ENCODE data around the gene PDPN. TPM values are rescaled to one million over a fixed set of nuclear protein-coding genes. Genes with fewer than 3 reads are reported as not detected.

The PDPN gene
- total and polyA plus RNA-seq, 2 of the 8 experiments (the other 6 are each of a cell fraction or from before 2014, with no cell fraction given): 44.7 to 169 TPM

DNA sequence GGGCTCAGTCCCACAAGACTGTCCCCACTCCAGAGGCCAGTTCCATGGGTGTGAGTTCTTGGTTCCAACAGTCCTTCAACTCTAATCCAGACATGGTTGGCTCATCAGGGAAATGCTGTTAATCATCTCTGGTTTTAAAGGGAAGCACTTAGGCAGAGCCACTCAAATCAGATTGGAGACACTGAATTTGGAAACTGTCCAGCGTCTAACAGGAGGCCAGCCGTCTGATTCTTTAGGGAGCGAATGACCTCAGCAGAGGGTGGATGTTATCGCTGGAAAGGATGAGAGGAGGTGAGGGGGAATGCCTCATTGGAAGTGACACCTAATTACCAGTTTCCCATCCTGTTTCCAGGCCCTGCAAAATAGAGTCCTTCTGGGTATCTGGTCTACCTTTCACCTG lies 47.1 kb upstream of the PDPN start:
- no peaks in the 10 kb centered on the region for H3K9me3 ChIP-seq (ENCODE audit: insufficient read depth in 2 of 2, low read depth in 1 of 2, low read length in 1 of 2)
- no peaks in the 10 kb centered on the region for H3K23me2 ChIP-seq (ENCODE audit: low read depth, low read length)
- 92% methylated on average over 4 of the region's 4 CpGs; no CpG with 5 or more reads in 1 of the 2 experiments for WGBS, 2 experiments (ENCODE audit: extremely low coverage in 1 of 2, insufficient coverage in 1 of 2, insufficient read length in 1 of 2, insufficient replicate concordance in 2 of 2, low coverage in 1 of 2, low lambda C conversion rate in 2 of 2, missing lambda C conversion rate in 1 of 2)
- TF ChIP-seq, protein P1, sequence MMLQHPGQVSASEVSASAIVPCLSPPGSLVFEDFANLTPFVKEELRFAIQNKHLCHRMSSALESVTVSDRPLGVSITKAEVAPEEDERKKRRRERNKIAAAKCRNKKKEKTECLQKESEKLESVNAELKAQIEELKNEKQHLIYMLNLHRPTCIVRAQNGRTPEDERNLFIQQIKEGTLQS (IDR thresholded peaks at IDR 0.05; ENCODE audit: insufficient read depth, low read depth, low read length): no peak
- TF ChIP-seq YY1 (IDR thresholded peaks at IDR 0.05; ENCODE audit: low read depth, low read length): no peak
- no peak for TF ChIP-seq POLR2AphosphoS5 (IDR thresholded peaks at IDR 0.05; ENCODE audit: low read depth, low read length)
- no peak for TF ChIP-seq EZH2 (IDR thresholded peaks at IDR 0.05; ENCODE audit: low read depth, low read length, severe bottlenecking)
- TF ChIP-seq CHD2 (IDR thresholded peaks at IDR 0.05; ENCODE audit: low read length): no peak
- no peak for TF ChIP-seq GABPA (IDR thresholded peaks at IDR 0.05; ENCODE audit: borderline replicate concordance, insufficient read depth, low read length)
- TF ChIP-seq MAFK (IDR thresholded peaks at IDR 0.05; ENCODE audit: low read depth, low read length): no peak
- TF ChIP-seq CBX5 (IDR thresholded peaks at IDR 0.05; ENCODE audit: low read depth, low read length): no peak
- TF ChIP-seq EP300 (IDR thresholded peaks at IDR 0.05; ENCODE audit: borderline replicate concordance in 1 of 2, low read depth in 2 of 2, low read length in 2 of 2): no peak
- TF ChIP-seq SP2 (IDR thresholded peaks at IDR 0.05; ENCODE audit: low read length): no peak
- TF ChIP-seq TCF12 (IDR thresholded peaks at IDR 0.05; ENCODE audit: low read depth, low read length): no peak
- TF ChIP-seq SIRT6 (IDR thresholded peaks at IDR 0.05; ENCODE audit: low read length): no peak
- no peak for TF ChIP-seq FOSL1 (IDR thresholded peaks at IDR 0.05; ENCODE audit: insufficient read depth, low read depth, low read length)

More for the DNA sequence above, 47.1 kb upstream of the PDPN start:
- no peaks in the 10 kb centered on the region for H3K27me3 ChIP-seq (replicated peaks in 1 of 4; ENCODE audit: control insufficient read depth in 3 of 4, extremely low read depth in 1 of 4, insufficient read depth in 3 of 4, low read length in 3 of 4)
- no peak overlapping the region for H2AFZ ChIP-seq (ENCODE audit: low read length)
- no peaks in the 10 kb centered on the region for H3K4me1 ChIP-seq (replicated peaks in 1 of 4; ENCODE audit: control insufficient read depth in 3 of 4, insufficient read depth in 4 of 4, low read length in 3 of 4)
- no peaks in the 10 kb centered on the region for H4K20me1 ChIP-seq (replicated peaks in 1 of 2; ENCODE audit: control insufficient read depth in 1 of 2, insufficient read depth in 2 of 2, low read length in 2 of 2)
- H3K23ac ChIP-seq (ENCODE audit: insufficient read length): no peak overlapping the region
- no peaks in the 10 kb centered on the region for H3K36me3 ChIP-seq (ENCODE audit: control insufficient read depth in 2 of 4, insufficient read depth in 4 of 4, low read length in 3 of 4)
- no peaks in the 10 kb centered on the region for H3K79me1 ChIP-seq (ENCODE audit: low read depth, low read length)
- no peak overlapping the region for H4K91ac ChIP-seq (replicated peaks; ENCODE audit: insufficient read length, low read length)
- H2BK5ac ChIP-seq (ENCODE audit: low read depth, low read length): no peak overlapping the region
- POLR2A ChIA-PET (ENCODE audit: partially characterized antibody): interaction anchor here (1.3 kb wide), 1 partner anchor 10 kb away, joined by 3 read pairs; no protein-coding TSS in a partner anchor
- H3K14ac ChIP-seq (ENCODE audit: insufficient read length): no peak overlapping the region
- H2BK15ac ChIP-seq (ENCODE audit: low read length): no peak overlapping the region
- no peak overlapping the region for H3K4me3 ChIP-seq (ENCODE audit: extremely low read depth in 1 of 4, insufficient read depth in 2 of 4, low read depth in 3 of 4, low read length in 4 of 4)
- FAIRE-seq (no peak), DNase-seq (ENCODE audit: low read depth in 1 of 2, low spot score in 2 of 2) (no peak)
- H3K4ac ChIP-seq (replicated peaks; ENCODE audit: insufficient read length, low read depth, low read length): no peak overlapping the region
- CTCF ChIA-PET (ENCODE audit: partially characterized antibody): interaction anchor here (1.2 kb wide), 2 partner anchors 20 to 1035 kb away, joined by 3 to 4 read pairs; no protein-coding TSS in a partner anchor
- H3K56ac ChIP-seq (replicated peaks; ENCODE audit: insufficient read length, low read depth, low read length): no peak overlapping the region
- H3K4me2 ChIP-seq (ENCODE audit: insufficient read depth in 1 of 2, low read depth in 2 of 2, low read length in 2 of 2): no peak overlapping the region
- no peak overlapping the region for H4K8ac ChIP-seq (ENCODE audit: extremely low read depth, insufficient read depth, low read length)
- no peak overlapping the region for H2BK20ac ChIP-seq (ENCODE audit: low read length)
- no peak overlapping the region for H2AK5ac ChIP-seq (ENCODE audit: low read depth, low read length)
- H4K5ac ChIP-seq (ENCODE audit: insufficient read length, low read depth, low read length): no peak overlapping the region
- no peak overlapping the region for H3K18ac ChIP-seq (ENCODE audit: extremely low read depth, low read length)
- no peak overlapping the region for H2BK12ac ChIP-seq (ENCODE audit: low read depth, low read length)
- H3K27ac ChIP-seq (ENCODE audit: low read depth, low read length): no peak overlapping the region
- no peaks in the 10 kb centered on the region for H3K79me2 ChIP-seq (ENCODE audit: control insufficient read depth in 1 of 2, insufficient read depth in 2 of 2, low read length in 2 of 2)
- no peak overlapping the region for H3K9ac ChIP-seq (replicated peaks in 1 of 4; ENCODE audit: extremely low read depth in 1 of 4, low read depth in 3 of 4, low read length in 3 of 4)
- H2BK120ac ChIP-seq (replicated peaks; ENCODE audit: low read depth, low read length): no peak overlapping the region
